ENCODE data around the gene METRNL.

DNA sequence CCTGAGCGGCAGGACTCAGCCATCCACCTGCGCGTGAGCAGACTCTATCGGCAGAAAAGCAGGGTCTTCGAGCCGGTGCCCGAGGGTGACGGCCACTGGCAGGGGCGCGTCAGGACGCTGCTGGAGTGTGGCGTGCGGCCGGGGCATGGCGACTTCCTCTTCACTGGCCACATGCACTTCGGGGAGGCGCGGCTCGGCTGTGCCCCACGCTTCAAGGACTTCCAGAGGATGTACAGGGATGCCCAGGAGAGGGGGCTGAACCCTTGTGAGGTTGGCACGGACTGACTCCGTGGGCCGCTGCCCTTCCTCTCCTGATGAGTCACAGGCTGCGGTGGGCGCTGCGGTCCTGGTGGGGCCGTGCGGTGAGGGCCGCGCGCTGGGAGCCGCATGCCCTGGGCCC, 14.9 kb downstream of the METRNL start:
- TF ChIP-seq BHLHE40 (IDR thresholded peaks at IDR 0.05; ENCODE audit: borderline replicate concordance) (no peak), FOXM1 (IDR thresholded peaks at IDR 0.05; ENCODE audit: borderline replicate concordance) (no peak), PKNOX1 (IDR thresholded peaks at IDR 0.05) (no peak), SUZ12 (IDR thresholded peaks at IDR 0.05) (no peak)
